ENCODE data around the gene MRPS10. TPM values are rescaled to one million over a fixed set of nuclear protein-coding genes. Genes with fewer than 3 reads are reported as not detected.

The MRPS10 gene
- total and polyA plus RNA-seq, 4 donors = 20.1 to 26.8 (median 23.9) TPM

DNA sequence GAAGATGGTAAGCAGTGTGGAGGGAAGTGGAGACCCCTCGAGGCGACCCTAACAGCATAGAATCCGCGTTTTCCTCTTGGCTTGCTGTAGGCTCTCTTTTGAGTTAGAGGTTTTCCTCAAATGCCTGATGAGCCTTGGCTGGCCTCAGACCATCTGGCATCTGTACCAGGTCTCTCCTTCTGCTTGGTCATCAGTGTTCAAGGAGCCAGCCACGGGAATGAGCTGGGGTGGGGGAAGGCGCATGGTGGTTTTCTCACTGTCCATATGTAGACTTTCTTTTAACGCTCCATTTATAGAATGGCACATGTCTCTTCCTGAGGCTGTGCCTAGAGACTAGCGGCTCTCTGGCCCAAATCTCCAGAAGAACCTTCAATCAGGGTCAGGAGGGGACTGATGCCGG is 52.6 kb downstream of the MRPS10 start:
- Histone ChIP-seq H3K9me3 (ENCODE audit: control insufficient read depth in 4 of 4, low read length in 3 of 4) (no peaks in the 10 kb centered on the region), H3K9ac (ENCODE audit: low read depth in 1 of 2, low read length in 2 of 2) (no peak overlapping the region), H3K4me3 (ENCODE audit: low read depth in 1 of 3, low read length in 3 of 3) (no peak overlapping the region), H3K36me3 (ENCODE audit: control insufficient read depth in 4 of 4, insufficient read depth in 3 of 4, low read depth in 1 of 4, low read length in 3 of 4) (no peaks in the 10 kb centered on the region), H3K27ac (ENCODE audit: low read depth in 1 of 2, low read length in 2 of 2) (no peak overlapping the region), H3K4me1 (ENCODE audit: control insufficient read depth in 4 of 4, insufficient read depth in 4 of 4, low read length in 3 of 4) (no peaks in the 10 kb centered on the region), H3K27me3 (ENCODE audit: control insufficient read depth in 4 of 4, insufficient read depth in 4 of 4, low read length in 3 of 4) (no peaks in the 10 kb centered on the region)
- 84% methylated on average over 9 of the region's 9 CpGs for WGBS
- TF ChIP-seq EGR1 (IDR thresholded peaks at IDR 0.05; ENCODE audit: low read depth in 2 of 2) (no peak), NR2F2 (IDR thresholded peaks at IDR 0.05) (no peak), GABPA (IDR thresholded peaks at IDR 0.05 in 1 of 2, conservative IDR thresholded peaks at IDR 0.05 in 1 of 2) (no peak), RAD21 (IDR thresholded peaks at IDR 0.05) (no peak), HNF4A (conservative IDR thresholded peaks at IDR 0.05) (no peak), FOXA2 (IDR thresholded peaks at IDR 0.05) (no peak), YY1 (IDR thresholded peaks at IDR 0.05) (no peak), JUND (IDR thresholded peaks at IDR 0.05) (no peak), ATF3 (IDR thresholded peaks at IDR 0.05) (no peak), SP1 (IDR thresholded peaks at IDR 0.05) (no peak), RXRA (IDR thresholded peaks at IDR 0.05) (no peak)
- TF ChIP-seq, protein P1, sequence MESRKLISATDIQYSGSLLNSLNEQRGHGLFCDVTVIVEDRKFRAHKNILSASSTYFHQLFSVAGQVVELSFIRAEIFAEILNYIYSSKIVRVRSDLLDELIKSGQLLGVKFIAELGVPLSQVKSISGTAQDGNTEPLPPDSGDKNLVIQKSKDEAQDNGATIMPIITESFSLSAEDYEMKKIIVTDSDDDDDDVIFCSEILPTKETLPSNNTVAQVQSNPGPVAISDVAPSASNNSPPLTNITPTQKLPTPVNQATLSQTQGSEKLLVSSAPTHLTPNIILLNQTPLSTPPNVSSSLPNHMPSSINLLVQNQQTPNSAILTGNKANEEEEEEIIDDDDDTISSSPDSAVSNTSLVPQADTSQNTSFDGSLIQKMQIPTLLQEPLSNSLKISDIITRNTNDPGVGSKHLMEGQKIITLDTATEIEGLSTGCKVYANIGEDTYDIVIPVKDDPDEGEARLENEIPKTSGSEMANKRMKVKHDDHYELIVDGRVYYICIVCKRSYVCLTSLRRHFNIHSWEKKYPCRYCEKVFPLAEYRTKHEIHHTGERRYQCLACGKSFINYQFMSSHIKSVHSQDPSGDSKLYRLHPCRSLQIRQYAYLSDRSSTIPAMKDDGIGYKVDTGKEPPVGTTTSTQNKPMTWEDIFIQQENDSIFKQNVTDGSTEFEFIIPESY (IDR thresholded peaks at IDR 0.05) = no peak
- TF ChIP-seq, protein P2, sequence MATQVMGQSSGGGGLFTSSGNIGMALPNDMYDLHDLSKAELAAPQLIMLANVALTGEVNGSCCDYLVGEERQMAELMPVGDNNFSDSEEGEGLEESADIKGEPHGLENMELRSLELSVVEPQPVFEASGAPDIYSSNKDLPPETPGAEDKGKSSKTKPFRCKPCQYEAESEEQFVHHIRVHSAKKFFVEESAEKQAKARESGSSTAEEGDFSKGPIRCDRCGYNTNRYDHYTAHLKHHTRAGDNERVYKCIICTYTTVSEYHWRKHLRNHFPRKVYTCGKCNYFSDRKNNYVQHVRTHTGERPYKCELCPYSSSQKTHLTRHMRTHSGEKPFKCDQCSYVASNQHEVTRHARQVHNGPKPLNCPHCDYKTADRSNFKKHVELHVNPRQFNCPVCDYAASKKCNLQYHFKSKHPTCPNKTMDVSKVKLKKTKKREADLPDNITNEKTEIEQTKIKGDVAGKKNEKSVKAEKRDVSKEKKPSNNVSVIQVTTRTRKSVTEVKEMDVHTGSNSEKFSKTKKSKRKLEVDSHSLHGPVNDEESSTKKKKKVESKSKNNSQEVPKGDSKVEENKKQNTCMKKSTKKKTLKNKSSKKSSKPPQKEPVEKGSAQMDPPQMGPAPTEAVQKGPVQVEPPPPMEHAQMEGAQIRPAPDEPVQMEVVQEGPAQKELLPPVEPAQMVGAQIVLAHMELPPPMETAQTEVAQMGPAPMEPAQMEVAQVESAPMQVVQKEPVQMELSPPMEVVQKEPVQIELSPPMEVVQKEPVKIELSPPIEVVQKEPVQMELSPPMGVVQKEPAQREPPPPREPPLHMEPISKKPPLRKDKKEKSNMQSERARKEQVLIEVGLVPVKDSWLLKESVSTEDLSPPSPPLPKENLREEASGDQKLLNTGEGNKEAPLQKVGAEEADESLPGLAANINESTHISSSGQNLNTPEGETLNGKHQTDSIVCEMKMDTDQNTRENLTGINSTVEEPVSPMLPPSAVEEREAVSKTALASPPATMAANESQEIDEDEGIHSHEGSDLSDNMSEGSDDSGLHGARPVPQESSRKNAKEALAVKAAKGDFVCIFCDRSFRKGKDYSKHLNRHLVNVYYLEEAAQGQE (IDR thresholded peaks at IDR 0.05) = no peak
- DNase-seq (ENCODE audit: low spot score) = no peak

DNA sequence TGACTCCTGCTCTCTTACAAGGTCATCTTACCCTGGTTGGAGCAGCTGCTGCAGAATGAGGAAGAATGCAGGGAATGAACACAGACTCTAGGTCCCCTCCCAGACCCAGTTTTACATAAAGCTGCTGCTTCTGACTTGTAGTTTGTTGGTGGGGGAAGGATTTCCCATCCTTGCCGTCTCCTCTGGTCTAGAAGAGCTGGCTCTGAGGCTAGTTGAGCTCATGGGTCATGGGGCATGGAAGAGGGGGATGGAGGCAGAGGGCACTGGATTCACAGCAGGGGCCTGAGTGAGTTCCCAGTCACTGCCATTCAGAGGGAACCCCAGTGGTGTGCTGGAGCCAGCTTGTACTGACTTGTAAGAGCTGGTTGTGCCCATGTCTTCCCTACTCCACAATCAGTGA is 53.7 kb downstream of the MRPS10 start:
- Histone ChIP-seq H3K9ac (ENCODE audit: low read depth in 1 of 2, low read length in 2 of 2) (no peak overlapping the region), H3K27me3 (ENCODE audit: control insufficient read depth in 4 of 4, insufficient read depth in 4 of 4, low read length in 3 of 4) (no peaks in the 10 kb centered on the region), H3K36me3 (ENCODE audit: control insufficient read depth in 4 of 4, insufficient read depth in 3 of 4, low read depth in 1 of 4, low read length in 3 of 4) (no peaks in the 10 kb centered on the region), H3K4me3 (ENCODE audit: low read depth in 1 of 3, low read length in 3 of 3) (no peak overlapping the region), H3K9me3 (ENCODE audit: control insufficient read depth in 4 of 4, low read length in 3 of 4) (no peaks in the 10 kb centered on the region), H3K4me1 (ENCODE audit: control insufficient read depth in 4 of 4, insufficient read depth in 4 of 4, low read length in 3 of 4) (no peaks in the 10 kb centered on the region), H3K27ac (ENCODE audit: low read depth in 1 of 2, low read length in 2 of 2) (no peak overlapping the region)
- DNase-seq (ENCODE audit: low spot score) = no peak
- TF ChIP-seq NR2F2 (IDR thresholded peaks at IDR 0.05) (no peak), ATF3 (IDR thresholded peaks at IDR 0.05) (no peak), HNF4G (IDR thresholded peaks at IDR 0.05) (no peak), FOXA2 (IDR thresholded peaks at IDR 0.05) (no peak), FOXA1 (IDR thresholded peaks at IDR 0.05) (no peak)
- TF ChIP-seq, protein P3, sequence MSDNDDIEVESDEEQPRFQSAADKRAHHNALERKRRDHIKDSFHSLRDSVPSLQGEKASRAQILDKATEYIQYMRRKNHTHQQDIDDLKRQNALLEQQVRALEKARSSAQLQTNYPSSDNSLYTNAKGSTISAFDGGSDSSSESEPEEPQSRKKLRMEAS (IDR thresholded peaks at IDR 0.05) = no peak
- 64% methylated on average over 1 of the region's 1 CpG for WGBS
